ENCODE measurements around the gene TJP1. TPM values are rescaled to one million over a fixed set of nuclear protein-coding genes. Genes with fewer than 3 reads are reported as not detected.

The TJP1 gene
- total and polyA plus RNA-seq, 12 donors, result 15.0 to 68.3 (median 50.1) TPM

DNA sequence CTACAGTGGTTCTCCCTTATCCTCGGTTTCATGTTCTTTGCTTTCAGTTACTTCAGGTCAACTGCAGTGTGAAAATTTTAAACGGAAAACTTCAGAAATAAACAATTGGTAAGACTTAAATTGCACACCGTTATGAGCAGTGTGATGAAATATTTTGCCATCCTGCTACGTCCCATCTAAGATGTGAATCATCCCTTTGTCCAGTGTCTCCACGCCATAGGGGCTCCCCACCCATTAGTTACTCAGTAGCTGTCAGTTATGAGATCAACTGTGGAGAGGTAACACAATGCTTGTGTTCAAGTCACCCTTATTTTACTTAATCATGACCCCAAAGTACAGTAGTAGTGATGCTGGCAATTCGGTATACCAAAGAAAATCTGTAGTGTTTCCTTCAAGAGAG, 47.4 kb downstream of the TJP1 start:
- DNase-seq, result no peak
- H3K27me3 ChIP-seq, result no peaks in the 10 kb centered on the region
- H3K4me3 ChIP-seq, result no peak overlapping the region
- no peak overlapping the region for H3K27ac ChIP-seq
- TF ChIP-seq POLR2A (IDR thresholded peaks at IDR 0.05), result no peak
- TF ChIP-seq, protein P1, sequence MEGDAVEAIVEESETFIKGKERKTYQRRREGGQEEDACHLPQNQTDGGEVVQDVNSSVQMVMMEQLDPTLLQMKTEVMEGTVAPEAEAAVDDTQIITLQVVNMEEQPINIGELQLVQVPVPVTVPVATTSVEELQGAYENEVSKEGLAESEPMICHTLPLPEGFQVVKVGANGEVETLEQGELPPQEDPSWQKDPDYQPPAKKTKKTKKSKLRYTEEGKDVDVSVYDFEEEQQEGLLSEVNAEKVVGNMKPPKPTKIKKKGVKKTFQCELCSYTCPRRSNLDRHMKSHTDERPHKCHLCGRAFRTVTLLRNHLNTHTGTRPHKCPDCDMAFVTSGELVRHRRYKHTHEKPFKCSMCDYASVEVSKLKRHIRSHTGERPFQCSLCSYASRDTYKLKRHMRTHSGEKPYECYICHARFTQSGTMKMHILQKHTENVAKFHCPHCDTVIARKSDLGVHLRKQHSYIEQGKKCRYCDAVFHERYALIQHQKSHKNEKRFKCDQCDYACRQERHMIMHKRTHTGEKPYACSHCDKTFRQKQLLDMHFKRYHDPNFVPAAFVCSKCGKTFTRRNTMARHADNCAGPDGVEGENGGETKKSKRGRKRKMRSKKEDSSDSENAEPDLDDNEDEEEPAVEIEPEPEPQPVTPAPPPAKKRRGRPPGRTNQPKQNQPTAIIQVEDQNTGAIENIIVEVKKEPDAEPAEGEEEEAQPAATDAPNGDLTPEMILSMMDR (IDR thresholded peaks at IDR 0.05), result no peak
- peaks cover 0 to 3% of the 10 kb centered on the region in 2 donors for H3K36me3 ChIP-seq (replicated peaks in 1 of 2)
- H3K9me3 ChIP-seq (replicated peaks in 1 of 3), result no peaks in the 10 kb centered on the region
- WGBS, 4 donors, result 78 to 87% (median 82%) methylated on average over 6 of the region's 6 CpGs
- H3K4me1 ChIP-seq (replicated peaks in 1 of 2), result peaks cover 0 to 9% of the 10 kb centered on the region in 2 donors
- intact Hi-C loops (cut with DNase I), result no loop called here

DNA sequence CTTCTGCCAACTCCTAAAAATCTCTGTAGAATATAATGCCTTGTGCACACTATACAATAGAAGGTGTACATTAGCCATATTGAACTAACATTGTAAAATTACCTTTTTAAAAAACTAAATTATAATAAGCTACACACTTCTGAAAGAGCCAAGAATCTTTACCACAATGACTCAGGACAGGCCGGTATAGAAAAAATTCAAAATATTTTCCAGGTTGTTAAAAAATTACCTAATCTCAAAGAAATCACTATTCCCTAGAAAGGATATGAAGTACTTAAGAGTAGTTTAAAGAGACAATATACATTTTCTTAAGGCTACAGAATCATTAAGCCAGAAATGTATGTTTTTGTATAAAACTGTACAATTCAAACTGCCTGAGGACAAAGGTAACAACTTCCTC, 48.5 kb downstream of the TJP1 start:
- Histone ChIP-seq H3K27ac (no peak overlapping the region), H3K4me3 (no peak overlapping the region), H3K27me3 (no peaks in the 10 kb centered on the region), H3K36me3 (replicated peaks in 1 of 2) (peaks cover 0 to 3% of the 10 kb centered on the region in 2 donors), H3K9me3 (replicated peaks in 1 of 3) (no peaks in the 10 kb centered on the region), H3K4me1 (replicated peaks in 1 of 2) (peaks cover 0 to 9% of the 10 kb centered on the region in 2 donors)
- intact Hi-C loops (cut with DNase I), result no loop called here
- DNase-seq, result no peak
- WGBS, 4 donors, result 88 to 94% (median 92%) methylated on average over 1 of the region's 1 CpG
- TF ChIP-seq, protein P1 (IDR thresholded peaks at IDR 0.05), result no peak
- no peak for TF ChIP-seq POLR2A (IDR thresholded peaks at IDR 0.05)

DNA sequence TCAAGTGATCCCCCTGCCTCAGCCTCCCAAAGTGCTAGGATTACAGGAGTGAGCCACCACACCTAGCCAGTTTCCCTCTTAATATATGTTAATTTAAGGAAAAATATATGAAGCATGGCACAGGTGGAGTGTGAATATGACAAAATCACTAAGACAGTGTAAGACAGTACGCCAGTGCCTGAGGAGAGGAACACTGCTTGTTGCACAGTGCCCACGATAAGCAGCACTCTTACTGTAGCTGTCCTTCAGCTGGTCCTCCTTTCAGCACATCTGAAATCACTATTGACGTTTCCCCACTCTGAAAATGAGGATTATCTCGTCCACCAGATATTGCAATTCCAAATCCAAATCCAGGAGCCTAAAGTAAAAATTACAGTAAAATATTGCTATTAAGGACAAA, 49.3 kb downstream of the TJP1 start:
- intact Hi-C loops (cut with DNase I), result no loop called here
- 84 to 95% (median 90%) methylated on average over 4 of the region's 4 CpGs for WGBS, 4 donors
- no peak overlapping the region for H3K4me3 ChIP-seq
- peaks cover 0 to 9% of the 10 kb centered on the region in 2 donors for H3K4me1 ChIP-seq (replicated peaks in 1 of 2)
- TF ChIP-seq, protein P1 (IDR thresholded peaks at IDR 0.05), result no peak
- TF ChIP-seq POLR2A (IDR thresholded peaks at IDR 0.05), result no peak
- no peaks in the 10 kb centered on the region for H3K27me3 ChIP-seq
- H3K27ac ChIP-seq, result no peak overlapping the region
- no peak for DNase-seq
- H3K9me3 ChIP-seq (replicated peaks in 1 of 3), result no peaks in the 10 kb centered on the region
- H3K36me3 ChIP-seq (replicated peaks in 1 of 2), result peaks cover 0 to 3% of the 10 kb centered on the region in 2 donors

DNA sequence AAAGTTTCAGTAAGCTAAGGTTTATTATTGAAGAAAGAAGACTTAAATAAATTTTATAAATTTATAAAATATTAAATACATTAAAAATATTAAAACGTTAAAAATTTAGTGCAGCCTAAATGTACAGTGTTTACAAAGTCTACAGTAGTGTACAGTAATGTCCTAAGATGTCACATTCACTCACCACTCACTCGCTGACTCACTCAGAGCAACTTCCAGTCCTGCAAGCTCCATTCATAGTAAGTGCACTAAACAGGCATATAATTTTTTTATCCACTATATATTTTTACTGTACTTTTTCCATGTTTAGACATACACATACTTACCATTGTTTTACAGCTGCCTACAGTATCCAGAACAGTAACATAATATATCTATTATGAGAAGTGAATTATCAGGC, 51.5 kb downstream of the TJP1 start:
- WGBS, 4 donors, result 75 to 88% (median 84%) methylated on average over 2 of the region's 2 CpGs
- peaks cover 0 to 6% of the 10 kb centered on the region in 2 donors for H3K36me3 ChIP-seq (replicated peaks in 1 of 2)
- H3K27ac ChIP-seq, result no peak overlapping the region
- H3K4me3 ChIP-seq, result no peak overlapping the region
- H3K9me3 ChIP-seq (replicated peaks in 1 of 3), result no peaks in the 10 kb centered on the region
- peaks cover 0 to 4% of the 10 kb centered on the region in 2 donors for H3K4me1 ChIP-seq (replicated peaks in 1 of 2)
- H3K27me3 ChIP-seq, result no peaks in the 10 kb centered on the region
- TF ChIP-seq, protein P1 (IDR thresholded peaks at IDR 0.05), result no peak
- no peak for TF ChIP-seq POLR2A (IDR thresholded peaks at IDR 0.05)
- no peak for DNase-seq
- intact Hi-C loops (cut with DNase I), result no loop called here
